Measurements from ENCODE around the gene GOLIM4.

Gene GOLIM4

DNA sequence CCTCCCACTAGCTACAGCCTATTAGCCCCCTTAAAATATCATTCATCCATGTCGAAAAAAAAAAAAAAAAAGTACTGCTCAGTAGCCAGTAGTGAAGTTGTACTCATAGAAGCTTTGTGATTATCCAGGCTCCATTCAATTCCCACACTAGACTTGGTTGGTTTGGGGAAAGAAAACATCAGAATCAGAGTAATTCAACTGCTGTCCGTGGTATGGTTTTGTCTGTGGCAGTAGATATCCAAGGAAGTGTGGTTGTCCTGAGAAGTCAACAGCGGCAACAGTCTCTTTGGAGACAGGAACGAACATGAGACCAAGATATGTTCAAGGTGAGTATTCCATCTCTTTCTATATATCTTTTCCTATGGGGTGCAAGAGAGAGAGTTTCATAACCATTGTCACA, 99.2 kb downstream of the GOLIM4 start:
- DNase-seq (ENCODE audit: low spot score), result no peak
- in situ Hi-C loops (cut with MboI; ENCODE audit: low sequenced_read_pairs, unreplicated experiment), result no loop called here
- TF ChIP-seq, protein P1, sequence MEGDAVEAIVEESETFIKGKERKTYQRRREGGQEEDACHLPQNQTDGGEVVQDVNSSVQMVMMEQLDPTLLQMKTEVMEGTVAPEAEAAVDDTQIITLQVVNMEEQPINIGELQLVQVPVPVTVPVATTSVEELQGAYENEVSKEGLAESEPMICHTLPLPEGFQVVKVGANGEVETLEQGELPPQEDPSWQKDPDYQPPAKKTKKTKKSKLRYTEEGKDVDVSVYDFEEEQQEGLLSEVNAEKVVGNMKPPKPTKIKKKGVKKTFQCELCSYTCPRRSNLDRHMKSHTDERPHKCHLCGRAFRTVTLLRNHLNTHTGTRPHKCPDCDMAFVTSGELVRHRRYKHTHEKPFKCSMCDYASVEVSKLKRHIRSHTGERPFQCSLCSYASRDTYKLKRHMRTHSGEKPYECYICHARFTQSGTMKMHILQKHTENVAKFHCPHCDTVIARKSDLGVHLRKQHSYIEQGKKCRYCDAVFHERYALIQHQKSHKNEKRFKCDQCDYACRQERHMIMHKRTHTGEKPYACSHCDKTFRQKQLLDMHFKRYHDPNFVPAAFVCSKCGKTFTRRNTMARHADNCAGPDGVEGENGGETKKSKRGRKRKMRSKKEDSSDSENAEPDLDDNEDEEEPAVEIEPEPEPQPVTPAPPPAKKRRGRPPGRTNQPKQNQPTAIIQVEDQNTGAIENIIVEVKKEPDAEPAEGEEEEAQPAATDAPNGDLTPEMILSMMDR (IDR thresholded peaks at IDR 0.05; ENCODE audit: borderline replicate concordance, control extremely low read depth, extremely low read depth, insufficient read depth, missing control alignments), result no peak

DNA sequence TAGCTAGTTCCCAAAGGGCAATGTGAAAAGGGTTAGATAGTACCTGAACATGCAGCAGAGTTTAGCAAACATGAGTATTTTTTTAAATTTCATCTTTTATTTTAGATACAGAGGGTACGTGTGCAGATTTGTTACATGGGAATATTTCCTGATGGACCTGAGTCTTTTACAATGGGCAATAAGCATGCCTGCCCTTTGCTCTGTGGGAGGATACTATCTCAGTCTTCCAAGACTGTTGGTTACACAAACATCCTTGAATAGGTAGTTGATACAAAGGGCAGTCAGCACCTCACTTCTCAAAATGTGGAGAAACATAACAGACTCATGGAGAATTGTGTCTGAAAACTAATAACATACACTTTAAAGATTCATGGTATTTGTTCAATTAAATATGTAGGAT, 103.3 kb downstream of the GOLIM4 start:
- TF ChIP-seq, protein P1 (IDR thresholded peaks at IDR 0.05; ENCODE audit: borderline replicate concordance, control extremely low read depth, extremely low read depth, insufficient read depth, missing control alignments), result no peak
- no peak for DNase-seq (ENCODE audit: low spot score)
- in situ Hi-C loops (cut with MboI; ENCODE audit: low sequenced_read_pairs, unreplicated experiment), result no loop called here

DNA sequence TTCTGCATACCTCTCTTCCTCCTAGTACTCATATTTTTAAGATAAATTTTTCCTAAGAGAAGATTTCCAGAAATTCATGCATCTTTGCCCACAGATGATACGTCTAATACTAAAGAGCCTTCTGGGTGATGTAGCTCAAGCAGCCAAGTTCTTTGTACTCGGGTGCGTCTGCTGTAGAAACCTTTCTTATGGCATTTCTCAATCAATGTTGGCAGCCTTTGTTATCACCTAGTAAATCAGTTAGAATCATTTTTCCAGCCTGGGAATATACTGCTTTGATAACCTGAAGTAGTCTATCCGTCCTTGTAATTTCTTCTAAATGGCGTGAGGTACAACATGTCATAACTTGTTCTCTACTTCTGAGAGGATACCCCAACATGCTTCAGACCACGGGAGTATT, 104.5 kb downstream of the GOLIM4 start:
- in situ Hi-C loops (cut with MboI; ENCODE audit: low sequenced_read_pairs, unreplicated experiment), result no loop called here
- TF ChIP-seq, protein P1 (IDR thresholded peaks at IDR 0.05; ENCODE audit: borderline replicate concordance, control extremely low read depth, extremely low read depth, insufficient read depth, missing control alignments), result no peak
- no peak for DNase-seq (ENCODE audit: low spot score)

DNA sequence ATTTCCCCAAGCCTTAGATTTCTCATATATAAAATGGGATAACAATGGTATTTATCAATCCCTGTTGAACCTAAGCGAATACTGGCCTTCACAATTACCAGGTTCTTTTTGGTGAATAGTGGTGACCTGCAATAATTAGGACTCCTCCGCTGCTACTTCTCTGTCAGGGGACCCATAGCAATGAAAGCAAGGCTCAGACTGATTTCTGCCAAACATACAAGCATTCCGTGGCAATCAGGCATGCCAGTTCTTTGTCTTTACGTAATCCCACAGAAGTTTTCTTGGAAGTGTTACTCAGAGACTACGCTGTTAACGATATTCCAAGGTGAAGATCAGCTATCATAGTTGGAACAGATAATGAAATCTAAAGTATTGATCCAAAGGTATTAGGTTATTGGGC, 105.7 kb downstream of the GOLIM4 start:
- DNase-seq (ENCODE audit: low spot score), result no peak
- TF ChIP-seq, protein P1 (IDR thresholded peaks at IDR 0.05; ENCODE audit: borderline replicate concordance, control extremely low read depth, extremely low read depth, insufficient read depth, missing control alignments), result no peak
- in situ Hi-C loops (cut with MboI; ENCODE audit: low sequenced_read_pairs, unreplicated experiment), result no loop called here

DNA sequence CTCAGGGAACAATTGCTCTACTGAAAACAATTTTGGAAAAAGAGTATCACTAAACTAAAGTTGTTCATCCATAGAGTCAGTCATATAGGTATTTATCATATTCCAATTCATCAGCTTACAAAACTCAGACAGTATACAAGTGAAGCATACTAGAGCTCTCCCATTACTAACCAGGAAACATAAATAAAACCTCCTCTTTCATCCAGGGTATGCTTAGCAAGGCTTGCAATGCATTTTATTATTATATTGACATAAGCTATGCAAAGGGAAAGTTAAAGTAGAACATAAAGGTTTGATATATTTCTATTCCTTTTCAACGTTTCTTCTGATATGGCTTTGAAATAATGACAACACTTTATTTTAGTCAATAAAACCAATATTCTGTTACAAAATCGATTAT, 106.7 kb downstream of the GOLIM4 start:
- no peak for DNase-seq (ENCODE audit: low spot score)
- in situ Hi-C loops (cut with MboI; ENCODE audit: low sequenced_read_pairs, unreplicated experiment), result no loop called here
- TF ChIP-seq, protein P1 (IDR thresholded peaks at IDR 0.05; ENCODE audit: borderline replicate concordance, control extremely low read depth, extremely low read depth, insufficient read depth, missing control alignments), result no peak

DNA sequence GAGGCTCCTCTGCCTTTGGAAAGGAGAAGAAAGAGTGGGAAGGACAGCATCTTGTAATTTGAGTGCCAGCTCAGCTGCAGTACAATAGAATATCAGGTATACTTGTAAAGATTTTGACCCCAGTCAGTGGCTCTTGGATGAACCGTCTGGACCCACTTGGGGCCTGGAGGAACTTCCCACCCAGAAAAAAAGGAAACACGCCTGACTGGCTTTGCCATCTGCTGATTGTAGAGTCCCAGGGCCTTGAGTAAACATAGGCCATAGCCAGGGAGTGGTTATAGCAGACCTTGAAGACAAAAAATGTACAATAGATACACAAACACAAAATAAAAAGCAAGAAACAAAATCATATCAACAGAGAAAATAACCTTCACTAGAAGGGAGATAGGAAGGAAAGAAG, 112.1 kb downstream of the GOLIM4 start:
- TF ChIP-seq, protein P1 (IDR thresholded peaks at IDR 0.05; ENCODE audit: borderline replicate concordance, control extremely low read depth, extremely low read depth, insufficient read depth, missing control alignments), result no peak
- in situ Hi-C loops (cut with MboI; ENCODE audit: low sequenced_read_pairs, unreplicated experiment), result no loop called here
- no peak for DNase-seq (ENCODE audit: low spot score)

DNA sequence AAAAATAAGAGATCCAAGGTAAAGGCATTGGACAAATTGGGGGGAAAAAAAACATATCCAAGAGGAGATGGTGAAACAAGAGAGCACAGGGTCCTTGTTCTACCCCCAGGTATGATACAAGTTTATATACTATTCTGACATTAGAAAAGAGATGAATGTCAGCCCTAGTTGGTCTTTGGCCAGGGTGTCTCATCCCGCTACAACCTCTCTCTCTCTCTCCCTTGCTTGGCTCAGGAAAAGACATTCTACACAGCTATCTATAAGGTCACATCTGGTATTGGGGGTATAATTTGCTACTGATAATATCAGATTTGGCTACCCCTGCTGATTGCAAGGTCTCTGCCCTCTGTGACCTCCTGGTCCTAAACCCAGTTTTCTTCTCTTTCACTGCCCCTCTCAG, 117.2 kb downstream of the GOLIM4 start:
- DNase-seq (ENCODE audit: low spot score), result no peak

More for the DNA sequence above, 117.2 kb downstream of the GOLIM4 start:
- TF ChIP-seq, protein P1 (IDR thresholded peaks at IDR 0.05; ENCODE audit: borderline replicate concordance, control extremely low read depth, extremely low read depth, insufficient read depth, missing control alignments), result no peak
- in situ Hi-C loops (cut with MboI; ENCODE audit: low sequenced_read_pairs, unreplicated experiment), result no loop called here
